ENCODE measurements around the gene MAN1A2.
A peak's percentile ranks its signal among the peaks of the same experiment; 100 is the strongest.

The MAN1A2 gene

DNA sequence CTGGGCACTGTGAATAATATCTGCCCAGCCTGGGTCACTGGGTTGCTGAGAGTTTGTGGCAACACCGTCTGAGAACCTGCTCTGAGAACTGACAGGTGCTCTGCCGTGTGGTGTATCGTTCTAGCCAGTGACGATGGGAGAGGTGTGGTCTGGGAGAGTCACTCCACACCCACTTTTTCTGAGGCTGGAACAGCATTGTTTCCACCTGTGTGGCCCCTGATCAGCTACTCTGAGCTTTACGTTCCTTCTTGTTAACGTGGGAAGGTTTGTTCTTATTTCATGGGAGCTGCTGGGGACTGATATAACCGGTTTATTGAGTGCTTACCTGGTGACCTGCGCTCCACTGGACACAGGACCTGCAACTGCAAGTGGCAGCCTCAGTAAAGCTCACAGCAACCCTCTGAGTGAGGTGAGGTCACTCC lies 203.8 kb downstream of the MAN1A2 start:
- Mint-ChIP-seq H3K27ac (no peak overlapping the region), H3K27me3 (peaks cover 2% of the 10 kb centered on the region), H3K4me3 (no peak overlapping the region), H3K9me3 (no peaks in the 10 kb centered on the region), H3K4me1 (peaks cover 22% of the 10 kb centered on the region), H3K36me3 (ENCODE audit: low read depth) (no peaks in the 10 kb centered on the region)
- no peak for ATAC-seq
- no peak for DNase-seq

DNA sequence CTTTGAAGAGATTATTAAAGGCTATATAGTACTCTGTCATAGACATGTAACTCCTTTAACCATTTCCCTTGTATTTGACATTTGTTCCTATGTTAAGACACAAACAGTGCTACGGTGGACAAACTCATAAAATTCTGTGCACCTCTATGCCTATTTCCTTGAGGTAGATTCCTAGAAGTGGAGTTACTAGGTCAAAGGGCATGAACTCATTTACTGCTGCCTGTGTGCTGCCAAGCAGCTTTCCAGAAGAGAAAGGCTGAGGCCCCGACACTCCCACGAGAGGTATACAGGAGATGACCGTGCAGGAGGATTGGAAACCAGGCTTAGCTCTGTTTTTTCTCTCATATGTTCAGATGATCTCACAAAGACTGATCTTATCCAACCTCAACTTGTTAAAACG lies 204.2 kb downstream of the MAN1A2 start:
- ATAC-seq (no peak), DNase-seq (no peak)
- no peaks in the 10 kb centered on the region for H3K36me3 Mint-ChIP-seq (ENCODE audit: low read depth)
- no peak overlapping the region for H3K27ac Mint-ChIP-seq
- peaks cover 2% of the 10 kb centered on the region for H3K27me3 Mint-ChIP-seq
- peaks cover 22% of the 10 kb centered on the region for H3K4me1 Mint-ChIP-seq
- H3K9me3 Mint-ChIP-seq: no peaks in the 10 kb centered on the region
- no peak overlapping the region for H3K4me3 Mint-ChIP-seq

DNA sequence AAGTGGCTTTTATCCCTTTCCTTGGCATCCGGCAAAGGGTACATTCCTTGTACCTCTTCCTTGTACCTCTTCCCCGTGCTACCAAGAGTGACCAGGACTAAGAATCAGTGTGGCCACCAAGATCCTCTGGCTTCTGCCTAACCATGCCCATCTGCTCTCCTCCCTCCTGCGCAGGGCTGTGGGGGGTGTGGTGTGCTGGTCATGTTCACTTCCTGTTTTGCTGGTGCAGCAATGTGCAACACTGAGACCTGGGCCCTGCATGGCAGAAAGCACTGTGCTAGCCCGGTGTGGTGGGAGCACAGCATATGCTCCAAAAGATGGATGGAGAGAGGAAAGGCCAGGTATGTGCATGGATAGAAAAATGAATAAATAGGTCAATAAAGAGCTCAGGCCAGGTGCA lies 205.3 kb downstream of the MAN1A2 start:
- Mint-ChIP-seq H3K36me3 (ENCODE audit: low read depth) (no peaks in the 10 kb centered on the region), H3K27me3 (no peaks in the 10 kb centered on the region), H3K4me3 (no peak overlapping the region), H3K4me1 (peaks cover 22% of the 10 kb centered on the region), H3K27ac (no peak overlapping the region), H3K9me3 (no peaks in the 10 kb centered on the region)
- DNase-seq (peak; percentile 6), ATAC-seq (no peak)

DNA sequence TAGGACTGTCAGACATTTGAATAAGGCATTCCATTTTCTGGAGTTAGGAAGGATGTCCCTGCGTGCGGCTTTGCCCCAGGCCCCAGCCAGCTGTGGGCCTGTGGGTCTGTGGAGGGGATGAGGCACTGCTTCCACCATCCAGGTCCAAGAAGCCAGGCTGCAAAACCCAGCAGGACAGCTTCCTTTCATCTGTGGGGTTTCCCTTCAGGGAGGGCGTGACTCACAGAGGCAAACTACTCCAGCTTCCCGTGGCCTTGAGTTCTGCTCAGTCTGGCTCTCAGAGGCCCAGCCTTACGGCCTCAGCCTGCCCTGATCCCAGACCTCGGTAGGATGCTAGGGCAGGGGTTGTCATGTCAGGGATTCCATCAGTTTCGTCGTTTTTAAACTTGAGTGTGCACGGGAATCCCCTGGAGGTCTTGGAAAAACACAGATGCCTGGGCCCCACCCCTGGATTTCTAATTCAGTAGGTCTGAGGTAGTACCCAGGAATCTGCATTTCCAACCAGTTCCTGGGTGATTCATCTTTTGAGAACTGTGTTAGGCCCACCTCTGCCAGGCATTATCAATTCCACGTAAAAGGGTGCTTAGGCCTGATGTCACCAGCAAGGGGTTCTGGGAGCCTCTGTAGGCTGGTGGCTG lies 206.3 kb downstream of the MAN1A2 start:
- H3K27me3 Mint-ChIP-seq: no peaks in the 10 kb centered on the region
- H3K9me3 Mint-ChIP-seq: no peaks in the 10 kb centered on the region
- no peak for DNase-seq
- no peak overlapping the region for H3K27ac Mint-ChIP-seq
- peaks cover 22% of the 10 kb centered on the region for H3K4me1 Mint-ChIP-seq
- ATAC-seq: peak; percentile 38
- H3K36me3 Mint-ChIP-seq (ENCODE audit: low read depth): no peaks in the 10 kb centered on the region
- no peak overlapping the region for H3K4me3 Mint-ChIP-seq

DNA sequence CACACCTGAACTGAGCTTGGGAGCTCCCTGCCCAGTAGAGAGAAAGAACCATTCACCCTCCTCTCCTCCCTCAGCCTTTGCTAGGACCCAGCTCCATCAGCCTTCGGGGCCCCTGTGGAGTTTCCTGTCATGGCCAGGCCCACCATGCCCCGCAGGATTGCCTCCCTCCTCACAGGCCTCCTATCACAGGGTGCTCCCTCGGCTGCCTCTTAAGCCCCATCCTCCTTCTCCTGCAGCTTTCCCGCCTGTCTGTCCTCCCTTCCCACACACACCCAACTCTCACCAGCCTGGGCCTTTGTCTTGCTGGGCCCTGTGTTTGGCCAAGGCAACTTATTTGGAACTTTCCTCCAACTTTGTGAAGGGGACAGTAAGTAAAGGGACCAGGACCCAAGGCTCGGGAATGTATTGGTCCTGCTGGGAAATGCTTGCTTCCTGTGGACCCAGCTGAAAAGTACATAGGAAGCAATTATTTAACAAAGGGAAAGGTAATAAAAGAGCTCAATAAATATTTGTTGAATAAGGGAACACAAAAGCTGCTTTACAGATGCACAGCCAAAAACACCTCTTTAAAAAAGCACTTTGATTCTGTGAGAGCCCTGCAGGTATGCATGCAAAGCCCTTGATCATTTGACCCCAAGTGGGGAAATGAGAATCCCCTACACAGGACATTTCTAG lies 207.0 kb downstream of the MAN1A2 start:
- no peaks in the 10 kb centered on the region for H3K9me3 Mint-ChIP-seq
- no peaks in the 10 kb centered on the region for H3K27me3 Mint-ChIP-seq
- H3K27ac Mint-ChIP-seq: no peak overlapping the region
- ATAC-seq (no peak), DNase-seq (no peak)
- no peak overlapping the region for H3K4me3 Mint-ChIP-seq
- no peaks in the 10 kb centered on the region for H3K36me3 Mint-ChIP-seq (ENCODE audit: low read depth)
- peaks cover 22% of the 10 kb centered on the region for H3K4me1 Mint-ChIP-seq

DNA sequence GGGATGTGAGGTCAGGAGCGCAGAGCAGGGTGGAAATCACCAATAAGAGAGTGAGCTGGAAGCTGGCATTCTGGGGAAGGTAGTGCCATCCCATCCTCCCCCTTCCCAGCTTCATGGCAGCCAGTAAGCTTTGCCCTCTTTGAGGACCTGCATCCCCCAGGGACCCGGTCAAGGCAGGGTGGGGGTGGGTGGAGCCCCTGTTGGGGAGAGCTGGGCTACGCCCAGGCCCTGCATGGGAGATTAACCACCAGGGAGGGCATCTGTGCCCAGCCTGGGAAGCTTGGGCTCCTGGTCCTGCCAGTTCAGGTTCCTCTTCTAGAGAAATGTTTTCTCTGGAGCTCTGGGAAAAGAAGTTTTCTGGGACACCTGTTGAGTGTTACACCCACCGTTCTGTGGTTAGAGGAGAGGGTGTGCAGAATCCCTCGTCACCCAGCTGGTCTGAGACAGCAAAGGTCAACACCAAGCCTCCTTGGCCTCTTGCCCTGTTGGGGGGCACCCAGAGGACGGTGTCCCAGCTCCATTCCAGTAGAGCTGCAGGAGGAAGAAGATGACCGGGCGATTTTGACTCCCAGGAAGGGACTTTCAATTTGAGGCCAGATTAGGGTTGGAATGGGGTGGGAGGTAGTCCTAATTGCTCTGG lies 208.5 kb downstream of the MAN1A2 start:
- no peaks in the 10 kb centered on the region for H3K36me3 Mint-ChIP-seq (ENCODE audit: low read depth)

DNA sequence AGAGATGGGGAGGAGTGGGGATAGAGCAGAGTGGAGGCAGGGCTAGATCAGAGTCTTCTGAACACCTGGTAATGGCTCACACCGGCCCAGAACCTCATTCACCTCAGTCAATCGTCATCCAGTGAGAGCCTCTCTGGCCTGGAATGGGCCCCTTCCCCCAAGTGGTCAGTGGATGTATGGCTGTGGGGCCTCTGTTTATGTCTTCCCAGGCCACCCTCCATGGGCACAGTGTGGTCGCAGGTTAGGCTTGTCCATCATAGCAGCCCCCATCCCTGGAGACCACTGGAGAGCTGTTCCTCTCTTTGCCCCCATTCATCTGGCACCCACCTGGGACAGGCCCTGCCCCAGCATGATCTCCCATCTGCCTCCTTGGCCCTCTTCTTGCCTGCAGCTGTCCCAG lies 209.0 kb downstream of the MAN1A2 start:
- Mint-ChIP-seq H3K27me3 (no peaks in the 10 kb centered on the region), H3K4me3 (no peak overlapping the region), H3K27ac (no peak overlapping the region), H3K4me1 (peaks cover 22% of the 10 kb centered on the region), H3K36me3 (ENCODE audit: low read depth) (no peaks in the 10 kb centered on the region), H3K9me3 (no peaks in the 10 kb centered on the region)
- no peak for ATAC-seq
- no peak for DNase-seq

More for the DNA sequence above, 208.5 kb downstream of the MAN1A2 start:
- ATAC-seq: no peak
- H3K27me3 Mint-ChIP-seq: no peaks in the 10 kb centered on the region
- no peaks in the 10 kb centered on the region for H3K9me3 Mint-ChIP-seq
- no peak overlapping the region for H3K4me3 Mint-ChIP-seq
- H3K4me1 Mint-ChIP-seq: peaks cover 22% of the 10 kb centered on the region
- H3K27ac Mint-ChIP-seq: no peak overlapping the region
- no peak for DNase-seq

DNA sequence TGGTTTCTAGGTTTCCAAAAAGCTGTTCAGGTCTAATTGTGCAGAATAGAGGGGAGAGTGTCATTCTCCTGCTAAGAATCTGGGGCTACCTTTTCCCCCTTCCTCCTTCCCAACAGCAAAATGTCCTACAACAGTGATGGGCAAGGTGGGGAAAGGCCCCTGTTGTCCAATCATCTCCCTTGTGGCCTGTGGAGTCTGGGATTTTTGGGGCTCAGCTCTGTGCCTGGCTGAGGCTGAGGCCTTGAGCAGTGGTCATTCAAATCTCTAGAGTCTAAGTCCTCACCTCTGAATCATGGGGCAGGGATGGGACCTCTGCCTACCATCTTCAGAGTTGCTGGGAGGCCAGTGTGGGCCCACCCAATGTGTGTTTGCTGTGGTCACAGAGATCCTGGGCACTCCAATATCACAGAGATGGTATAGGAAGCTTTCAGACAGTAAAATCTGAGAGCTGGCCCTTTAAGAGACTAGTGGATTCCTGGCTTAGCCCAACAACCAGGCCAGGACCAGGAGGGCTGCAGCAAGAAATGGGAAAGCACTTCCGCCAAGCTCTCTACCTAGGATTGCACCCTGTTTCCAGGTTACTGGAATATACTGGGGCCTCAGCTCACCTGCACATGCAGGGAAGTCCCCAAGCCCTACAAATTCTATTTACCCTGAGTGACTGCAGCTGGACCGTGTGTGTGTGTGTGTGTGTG lies 210.1 kb downstream of the MAN1A2 start:
- peaks cover 17% of the 10 kb centered on the region for H3K4me1 Mint-ChIP-seq
- ATAC-seq (no peak), DNase-seq (no peak)
- no peak overlapping the region for H3K4me3 Mint-ChIP-seq
- H3K27me3 Mint-ChIP-seq: no peaks in the 10 kb centered on the region
- no peaks in the 10 kb centered on the region for H3K36me3 Mint-ChIP-seq (ENCODE audit: low read depth)
- no peaks in the 10 kb centered on the region for H3K9me3 Mint-ChIP-seq
- no peak overlapping the region for H3K27ac Mint-ChIP-seq

DNA sequence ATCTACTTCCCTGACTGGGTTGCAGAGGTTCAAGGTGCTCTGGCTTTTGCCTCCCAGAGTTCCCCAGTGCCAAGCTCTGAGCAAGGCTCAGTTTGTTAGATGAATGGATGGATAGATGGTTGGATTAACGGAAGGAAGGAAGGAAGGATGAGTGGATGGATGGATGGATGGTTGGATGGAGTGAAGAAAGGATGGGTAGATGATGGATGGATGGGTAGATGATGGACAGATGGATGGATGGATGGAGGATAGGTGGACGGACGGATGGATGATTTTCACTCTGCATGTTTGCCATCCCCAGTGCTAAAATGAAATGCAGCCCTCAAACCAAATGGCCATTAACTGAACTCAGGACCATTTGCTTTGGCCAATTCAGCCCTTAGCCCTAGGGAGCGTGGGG lies 211.2 kb downstream of the MAN1A2 start:
- ATAC-seq: no peak
- Mint-ChIP-seq H3K9me3 (no peaks in the 10 kb centered on the region), H3K27me3 (no peaks in the 10 kb centered on the region), H3K4me3 (no peak overlapping the region), H3K4me1 (peaks cover 6% of the 10 kb centered on the region), H3K36me3 (ENCODE audit: low read depth) (no peaks in the 10 kb centered on the region), H3K27ac (no peak overlapping the region)
- no peak for DNase-seq

Measured in activated naive CD8-positive, alpha-beta T cell treated with anti-CD3 and anti-CD28 coated beads, Interleukin-2, amount 50 U/mL, for 24 hours (primary cell).